Neural crest cell (in vitro differentiated cells): ENCODE measurements around the gene TIAM1. TPM values are rescaled to one million over a fixed set of nuclear protein-coding genes. Genes with fewer than 3 reads are reported as not detected.

Experiments
- DNase-seq: peaks from one replicate; pipeline ENCODE4 v3.0.0; 2021; ENCODE audit warnings: low read depth, mixed read lengths, low spot score
- H3K27ac Mint-ChIP-seq: one replicate; pipeline ENCODE4 v1.8.0; 2021; ENCODE audit warnings: mild to moderate bottlenecking, mixed read lengths; ENCODE audit not compliant: unreplicated experiment
- H3K27me3 Mint-ChIP-seq: 2 replicates; pipeline ENCODE4 v1.8.0; 2021; ENCODE audit warnings: low read depth, mild to moderate bottlenecking, mixed read lengths
- H3K36me3 Mint-ChIP-seq: 2 replicates; pipeline ENCODE4 v1.8.0; 2021; ENCODE audit warnings: low read depth, mild to moderate bottlenecking, mixed read lengths
- H3K4me1 Mint-ChIP-seq: 2 replicates; pipeline ENCODE4 v1.8.0; 2021; ENCODE audit warnings: mixed read lengths
- H3K4me3 Mint-ChIP-seq: one replicate; pipeline ENCODE4 v1.8.0; 2021; ENCODE audit warnings: mild to moderate bottlenecking, mixed read lengths
- H3K9me3 Mint-ChIP-seq: 2 replicates; pipeline ENCODE4 v1.8.0; 2021; ENCODE audit warnings: mixed read lengths
- CTCF ChIP-seq: fragments of 200-600 bp; sonication (generic); conservative IDR thresholded peaks from 2 replicates; pipeline ENCODE4 v1.5.0; 2021; ENCODE audit warnings: antibody characterized with exemption, mild to moderate bottlenecking
- total RNA-seq: library from RNA; stranded (reverse); gene quantifications from 2 replicates; pipeline ENCODE4 v1.2.1, GENCODE V29; 2021

Gene TIAM1
- total RNA-seq, 1 donor from 2014 or later: 53.6 TPM

GRCh38 chr21:31161157-31161556, 182.9 kb downstream of the TIAM1 start:
- Mint-ChIP-seq H3K4me3 (peak overlapping the region; percentile 86), H3K27me3 (no peaks in the 10 kb centered on the region), H3K9me3 (no peaks in the 10 kb centered on the region), H3K4me1 (peaks cover 39% of the 10 kb centered on the region), H3K36me3 (peaks cover 11% of the 10 kb centered on the region), H3K27ac (no peak overlapping the region)
- DNase-seq: peak; percentile 16
- no peak for TF ChIP-seq CTCF

GRCh38 chr21:31159808-31160207, 184.3 kb downstream of the TIAM1 start:
- Mint-ChIP-seq H3K4me1 (peaks cover 43% of the 10 kb centered on the region), H3K4me3 (peak overlapping the region; percentile 86)

GRCh38 chr21:31158789-31159581, 185.1 kb downstream of the TIAM1 start:
- H3K4me3 Mint-ChIP-seq: no peak overlapping the region
- TF ChIP-seq CTCF: no peak

More at GRCh38 chr21:31159808-31160207, 184.3 kb downstream of the TIAM1 start:
- Mint-ChIP-seq H3K36me3 (peaks cover 15% of the 10 kb centered on the region), H3K9me3 (peaks cover 3% of the 10 kb centered on the region), H3K27ac (no peak overlapping the region), H3K27me3 (no peaks in the 10 kb centered on the region)
- TF ChIP-seq CTCF: no peak
- no peak for DNase-seq

GRCh38 chr21:31157756-31158155, 186.3 kb downstream of the TIAM1 start:
- H3K36me3 Mint-ChIP-seq: peaks cover 24% of the 10 kb centered on the region
- no peak overlapping the region for H3K27ac Mint-ChIP-seq
- peaks cover 41% of the 10 kb centered on the region for H3K4me1 Mint-ChIP-seq
- H3K27me3 Mint-ChIP-seq: no peaks in the 10 kb centered on the region
- H3K4me3 Mint-ChIP-seq: no peak overlapping the region
- H3K9me3 Mint-ChIP-seq: peaks cover 3% of the 10 kb centered on the region
- DNase-seq: no peak
- no peak for TF ChIP-seq CTCF

More at GRCh38 chr21:31158789-31159581, 185.1 kb downstream of the TIAM1 start:
- peaks cover 21% of the 10 kb centered on the region for H3K36me3 Mint-ChIP-seq
- no peak overlapping the region for H3K27ac Mint-ChIP-seq
- no peaks in the 10 kb centered on the region for H3K27me3 Mint-ChIP-seq
- peaks cover 3% of the 10 kb centered on the region for H3K9me3 Mint-ChIP-seq
- no peak for DNase-seq
- peaks cover 43% of the 10 kb centered on the region for H3K4me1 Mint-ChIP-seq

- H3K4me3 Mint-ChIP-seq: no peak overlapping the region
- no peaks in the 10 kb centered on the region for H3K27me3 Mint-ChIP-seq
- no peak for DNase-seq
- no peak for TF ChIP-seq CTCF
- peaks cover 28% of the 10 kb centered on the region for H3K36me3 Mint-ChIP-seq
- peaks cover 3% of the 10 kb centered on the region for H3K9me3 Mint-ChIP-seq
- peaks cover 32% of the 10 kb centered on the region for H3K4me1 Mint-ChIP-seq
- H3K27ac Mint-ChIP-seq: no peak overlapping the region
Observed at GRCh38 chr21:31156662-31157061, 187.4 kb downstream of the TIAM1 start.
